PC-9 (cell line): ENCODE measurements around the gene MBP. TPM values are rescaled to one million over a fixed set of nuclear protein-coding genes. Genes with fewer than 3 reads are reported as not detected.

ENCODE experiments used
- BruUV-seq: library from RNA; stranded (reverse); fragments of 400-500 nt; replicated peaks from 2 replicates; lab custom pipeline; 2021; lab: Mats Ljungman, UMichigan
- CTCF ChIA-PET: fragments of 300-600 bp; sonication (Branson Sonifier 250); formaldehyde crosslinking; loops from one replicate; lab custom pipeline; 2022; ENCODE audit warnings: antibody characterized with exemption; lab: Charles Lee
- POLR2A ChIA-PET: fragments of 300-600 bp; sonication (Branson Sonifier 250); formaldehyde crosslinking; loops from one replicate; lab custom pipeline; 2022; ENCODE audit warnings: antibody characterized with exemption; ENCODE audit not compliant: unreplicated experiment; lab: Charles Lee
- DNase-seq, 2 experiments: peaks; one replicate each; pipeline versions ENCODE4 v3.0.0 to v3.0.0-alpha.2; 2015 to 2022; ENCODE audit warnings: mixed read lengths in 1 of 2
- H2AFZ ChIP-seq: fragments of 200-600 bp; sonication (generic); 2 replicates; pipeline ENCODE4 v1.8.1; 2017; ENCODE audit warnings: antibody characterized with exemption
- H3F3A ChIP-seq: fragments of 200-600 bp; sonication (generic); 2 replicates; pipeline ENCODE4 v1.8.1; 2017; ENCODE audit warnings: antibody characterized with exemption, mild to moderate bottlenecking, low read depth; ENCODE audit not compliant: insufficient read depth
- H3K27ac ChIP-seq: fragments of 200-600 bp; sonication (generic); 2 replicates; pipeline ENCODE4 v1.6.1; 2016; ENCODE audit warnings: mixed run types
- H3K27me3 ChIP-seq: fragments of 200-600 bp; sonication (generic); 2 replicates; pipeline ENCODE4 v1.6.1; 2016; ENCODE audit warnings: low read depth, mixed run types; ENCODE audit not compliant: insufficient read depth
- H3K36me3 ChIP-seq: fragments of 200-600 bp; sonication (generic); 2 replicates; pipeline ENCODE4 v1.6.1; 2016; ENCODE audit warnings: low read depth, mixed run types
- H3K4me1 ChIP-seq: fragments of 200-600 bp; sonication (generic); replicated peaks from 2 replicates; pipeline ENCODE4 v1.6.1; 2016; ENCODE audit warnings: mixed run types; ENCODE audit not compliant: insufficient read depth
- H3K4me2 ChIP-seq: fragments of 200-600 bp; sonication (generic); 2 replicates; pipeline ENCODE4 v1.6.1; 2017; ENCODE audit warnings: mixed run types
- H3K4me3 ChIP-seq: fragments of 200-600 bp; sonication (generic); 2 replicates; pipeline ENCODE4 v1.6.1; 2016; ENCODE audit warnings: mixed run types
- H3K79me2 ChIP-seq: fragments of 200-600 bp; sonication (generic); 2 replicates; pipeline ENCODE4 v1.6.1; 2017; ENCODE audit warnings: low read depth, mixed run types
- H3K9me2 ChIP-seq: fragments of 200-600 bp; sonication (generic); 2 replicates; pipeline ENCODE4 v1.8.1; 2017; ENCODE audit warnings: mild to moderate bottlenecking; ENCODE audit not compliant: insufficient read depth
- H3K9me3 ChIP-seq: fragments of 200-600 bp; sonication (generic); 2 replicates; pipeline ENCODE4 v1.8.1; 2016; ENCODE audit warnings: low read depth; ENCODE audit not compliant: insufficient read depth
- H4K20me1 ChIP-seq: fragments of 200-600 bp; sonication (generic); 2 replicates; pipeline ENCODE4 v1.8.1; 2017; ENCODE audit not compliant: insufficient read depth
- CTCF ChIP-seq: fragments of 200-600 bp; sonication (generic); conservative IDR thresholded peaks from 2 replicates; pipeline ENCODE4 v1.6.1; 2017; ENCODE audit warnings: mixed run types, antibody characterized with exemption, mild to moderate bottlenecking, moderate library complexity
- EZH2 ChIP-seq: fragments of 200-600 bp; sonication (generic); IDR thresholded peaks from 2 replicates; pipeline ENCODE4 v1.8.0; 2017; ENCODE audit warnings: antibody characterized with exemption, low read depth
- intact Hi-C: fragments of 100-400 bp; cut with micrococcal nuclease; formaldehyde crosslinking; loops from one replicate; pipeline ENCODE4 v1.10.0; 2022; ENCODE audit not compliant: unreplicated experiment
- total RNA-seq: library from RNA; stranded (reverse); gene quantifications from 2 replicates; pipeline ENCODE4 v1.2.3, GENCODE V29; 2021

The MBP gene
- total RNA-seq, 1 experiment from 2014 or later: 37.9 TPM

GRCh38 chr18:77119101-77119850 is 13.3 kb downstream of the MBP start:
- Histone ChIP-seq H3K27ac (no peak overlapping the region), H3K79me2 (peaks cover 82% of the 10 kb centered on the region), H3K9me3 (no peaks in the 10 kb centered on the region), H3K36me3 (peaks cover 40% of the 10 kb centered on the region), H3F3A (peaks cover 5% of the 10 kb centered on the region), H3K27me3 (no peaks in the 10 kb centered on the region), H4K20me1 (peaks cover 18% of the 10 kb centered on the region), H3K4me2 (no peak overlapping the region), H3K4me3 (no peak overlapping the region), H3K4me1 (no peaks in the 10 kb centered on the region), H3K9me2 (no peaks in the 10 kb centered on the region), H2AFZ (no peak overlapping the region)
- no TSS peak for BruUV-seq
- TF ChIP-seq EZH2 (no peak), CTCF (no peak)
- DNase-seq: no peak
- CTCF ChIA-PET: no interaction called here
- POLR2A ChIA-PET: no interaction called here
- intact Hi-C loops: no loop called here

- no peaks in the 10 kb centered on the region for H3K4me1 ChIP-seq
- ChIA-PET CTCF (no interaction called here), POLR2A (no interaction called here)
- peaks cover 5% of the 10 kb centered on the region for H3F3A ChIP-seq
- H3K4me3 ChIP-seq: no peak overlapping the region
- DNase-seq: no peak
- BruUV-seq: no TSS peak
- no peak overlapping the region for H3K27ac ChIP-seq
- intact Hi-C loops: no loop called here
- no peak overlapping the region for H3K4me2 ChIP-seq
- no peaks in the 10 kb centered on the region for H3K9me3 ChIP-seq
- TF ChIP-seq CTCF: no peak
- TF ChIP-seq EZH2: no peak
- peaks cover 33% of the 10 kb centered on the region for H3K36me3 ChIP-seq
- H3K79me2 ChIP-seq: peaks cover 78% of the 10 kb centered on the region
- peaks cover 25% of the 10 kb centered on the region for H4K20me1 ChIP-seq
- H2AFZ ChIP-seq: no peak overlapping the region
- no peaks in the 10 kb centered on the region for H3K27me3 ChIP-seq
- no peaks in the 10 kb centered on the region for H3K9me2 ChIP-seq
These were observed 14.1 kb downstream of the MBP start for GRCh38 chr18:77118256-77119090.

- CTCF ChIA-PET: no interaction called here
- intact Hi-C loops: no loop called here
- H3K4me1 ChIP-seq: no peaks in the 10 kb centered on the region
- POLR2A ChIA-PET: no interaction called here
- DNase-seq: no peak
- H2AFZ ChIP-seq: no peak overlapping the region
- H3F3A ChIP-seq: no peaks in the 10 kb centered on the region; the same call in 1 of the 2 replicates
- H3K79me2 ChIP-seq: peaks cover 69% of the 10 kb centered on the region
- H3K36me3 ChIP-seq: peaks cover 30% of the 10 kb centered on the region
- no peaks in the 10 kb centered on the region for H3K27me3 ChIP-seq
- H3K9me3 ChIP-seq: no peaks in the 10 kb centered on the region
- H4K20me1 ChIP-seq: peaks cover 29% of the 10 kb centered on the region
- H3K4me3 ChIP-seq: no peak overlapping the region
- no peak for TF ChIP-seq EZH2
- no peak for TF ChIP-seq CTCF
- no peak overlapping the region for H3K4me2 ChIP-seq
- H3K27ac ChIP-seq: no peak overlapping the region
- no peaks in the 10 kb centered on the region for H3K9me2 ChIP-seq
- BruUV-seq: no TSS peak
These were observed 16.1 kb downstream of the MBP start for GRCh38 chr18:77116201-77117080.
